Measurements from ENCODE around the gene SRC. TPM values are rescaled to one million over a fixed set of nuclear protein-coding genes. Genes with fewer than 3 reads are reported as not detected.

Gene SRC
- polyA plus RNA-seq, 1 experiment: 13.9 TPM

DNA sequence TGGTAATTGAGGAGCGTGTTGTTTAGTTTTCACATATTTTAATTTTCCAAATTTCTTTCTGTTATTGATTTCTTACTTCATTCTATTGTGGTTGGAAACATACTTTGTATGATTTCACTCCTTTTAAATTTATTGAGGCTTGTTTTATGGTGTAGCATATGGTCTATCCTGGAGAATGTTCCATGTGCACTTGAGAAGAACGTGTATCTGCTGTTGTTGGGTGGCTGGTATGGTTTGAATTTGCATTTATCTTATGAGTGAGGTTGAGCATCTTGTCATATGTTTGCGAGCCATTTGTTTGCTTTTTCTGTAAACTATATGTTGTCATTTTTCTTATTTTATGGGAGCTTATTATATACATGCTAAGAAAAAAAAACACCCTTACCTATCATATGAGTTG lies 26.5 kb downstream of the SRC start:
- ChIA-PET CTCF (interaction anchor here (0.6 kb wide), 2 partner anchors 177 to 181 kb away, joined by 3 read pairs; no protein-coding TSS in a partner anchor), POLR2A (no interaction called here)
- H3K9me3 ChIP-seq (ENCODE audit: control insufficient read depth, insufficient read depth, low read length): no peaks in the 10 kb centered on the region
- TF ChIP-seq, protein P1, sequence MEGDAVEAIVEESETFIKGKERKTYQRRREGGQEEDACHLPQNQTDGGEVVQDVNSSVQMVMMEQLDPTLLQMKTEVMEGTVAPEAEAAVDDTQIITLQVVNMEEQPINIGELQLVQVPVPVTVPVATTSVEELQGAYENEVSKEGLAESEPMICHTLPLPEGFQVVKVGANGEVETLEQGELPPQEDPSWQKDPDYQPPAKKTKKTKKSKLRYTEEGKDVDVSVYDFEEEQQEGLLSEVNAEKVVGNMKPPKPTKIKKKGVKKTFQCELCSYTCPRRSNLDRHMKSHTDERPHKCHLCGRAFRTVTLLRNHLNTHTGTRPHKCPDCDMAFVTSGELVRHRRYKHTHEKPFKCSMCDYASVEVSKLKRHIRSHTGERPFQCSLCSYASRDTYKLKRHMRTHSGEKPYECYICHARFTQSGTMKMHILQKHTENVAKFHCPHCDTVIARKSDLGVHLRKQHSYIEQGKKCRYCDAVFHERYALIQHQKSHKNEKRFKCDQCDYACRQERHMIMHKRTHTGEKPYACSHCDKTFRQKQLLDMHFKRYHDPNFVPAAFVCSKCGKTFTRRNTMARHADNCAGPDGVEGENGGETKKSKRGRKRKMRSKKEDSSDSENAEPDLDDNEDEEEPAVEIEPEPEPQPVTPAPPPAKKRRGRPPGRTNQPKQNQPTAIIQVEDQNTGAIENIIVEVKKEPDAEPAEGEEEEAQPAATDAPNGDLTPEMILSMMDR (IDR thresholded peaks at IDR 0.05; ENCODE audit: low read depth, low read length): no peak
- H3K4me3 ChIP-seq (ENCODE audit: low read depth, low read length): no peak overlapping the region
- H3K27me3 ChIP-seq (ENCODE audit: control insufficient read depth, insufficient read depth, low read length): no peaks in the 10 kb centered on the region
- no peak for DNase-seq (ENCODE audit: low read depth, low spot score)
- H3K27ac ChIP-seq (ENCODE audit: low read depth, low read length): no peak overlapping the region

DNA sequence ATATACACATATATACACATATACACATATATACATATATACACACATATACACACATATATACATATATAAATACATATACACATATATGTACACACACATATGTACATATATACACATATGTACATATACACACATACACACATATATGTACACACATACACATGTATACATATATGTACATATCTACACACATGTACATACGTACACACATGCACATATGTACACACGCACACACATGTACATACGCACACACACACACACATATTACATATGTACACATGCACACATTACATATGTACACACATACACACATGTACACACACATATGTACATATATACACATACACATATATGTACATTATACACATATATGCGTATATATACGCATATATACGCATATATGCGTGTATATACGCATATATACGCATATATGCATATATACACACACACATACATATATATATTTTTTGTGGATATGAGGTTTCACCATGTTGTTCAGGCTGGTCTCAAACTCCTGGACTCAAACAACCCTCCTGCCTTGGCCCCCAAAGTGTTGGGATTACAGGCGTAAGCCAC lies 27.2 kb downstream of the SRC start:
- TF ChIP-seq, protein P1 (IDR thresholded peaks at IDR 0.05; ENCODE audit: low read depth, low read length): no peak
- ChIA-PET CTCF (no interaction called here), POLR2A (no interaction called here)

DNA sequence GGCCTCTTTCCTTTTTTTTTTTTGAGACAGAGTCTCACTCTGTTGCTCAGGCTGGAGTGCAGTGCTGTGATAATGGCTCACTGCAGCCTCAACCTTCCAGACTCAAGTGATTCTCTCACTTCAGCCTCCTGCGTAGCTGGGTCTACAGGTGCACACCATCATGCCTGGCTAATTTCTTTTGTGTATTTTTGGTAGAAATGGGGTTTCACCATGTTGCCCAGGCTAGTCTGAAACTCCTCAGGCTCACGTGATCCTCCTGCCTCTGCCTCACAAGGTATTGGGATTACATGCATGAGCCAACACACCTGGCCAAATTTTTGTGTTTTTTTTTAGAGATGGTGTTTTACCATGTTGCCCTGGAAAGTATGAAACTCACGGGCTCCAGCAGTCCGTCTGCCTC lies 29.3 kb downstream of the SRC start:
- no peak overlapping the region for H3K4me3 ChIP-seq (ENCODE audit: low read depth, low read length)
- no peaks in the 10 kb centered on the region for H3K9me3 ChIP-seq (ENCODE audit: control insufficient read depth, insufficient read depth, low read length)
- no peak overlapping the region for H3K27ac ChIP-seq (ENCODE audit: low read depth, low read length)
- CTCF ChIA-PET: no interaction called here
- no peaks in the 10 kb centered on the region for H3K27me3 ChIP-seq (ENCODE audit: control insufficient read depth, insufficient read depth, low read length)
- no peak for DNase-seq (ENCODE audit: low read depth, low spot score)
- POLR2A ChIA-PET: no interaction called here
- TF ChIP-seq, protein P1 (IDR thresholded peaks at IDR 0.05; ENCODE audit: low read depth, low read length): no peak

More for the DNA sequence above, 27.2 kb downstream of the SRC start:
- H3K9me3 ChIP-seq (ENCODE audit: control insufficient read depth, insufficient read depth, low read length): no peaks in the 10 kb centered on the region
- no peak for DNase-seq (ENCODE audit: low read depth, low spot score)
- H3K4me3 ChIP-seq (ENCODE audit: low read depth, low read length): no peak overlapping the region
- no peaks in the 10 kb centered on the region for H3K27me3 ChIP-seq (ENCODE audit: control insufficient read depth, insufficient read depth, low read length)
- H3K27ac ChIP-seq (ENCODE audit: low read depth, low read length): no peak overlapping the region

DNA sequence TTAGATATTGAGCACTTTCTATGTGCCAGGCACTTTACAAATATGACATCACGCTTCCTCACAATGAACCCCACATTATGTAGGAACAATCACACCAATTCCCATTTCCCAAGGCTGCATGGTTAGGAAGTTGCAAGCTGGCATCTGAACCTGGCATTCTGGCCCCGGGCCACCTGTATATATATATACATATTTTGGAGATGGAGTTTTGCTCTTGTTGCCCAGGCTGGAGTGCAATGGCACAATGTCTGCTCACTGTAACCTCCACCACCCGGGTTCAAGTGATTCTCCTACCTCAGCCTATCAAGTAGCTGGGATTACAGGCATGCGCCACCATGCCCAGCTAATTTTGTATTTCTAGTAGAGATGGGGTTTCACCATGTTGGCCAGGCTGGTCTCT lies 30.4 kb downstream of the SRC start:
- POLR2A ChIA-PET: no interaction called here
- CTCF ChIA-PET: interaction anchor here (1.0 kb wide), 1 partner anchor 9 kb away, joined by 3 read pairs; no protein-coding TSS in a partner anchor
- Histone ChIP-seq H3K27ac (ENCODE audit: low read depth, low read length) (no peak overlapping the region), H3K4me3 (ENCODE audit: low read depth, low read length) (no peak overlapping the region), H3K9me3 (ENCODE audit: control insufficient read depth, insufficient read depth, low read length) (no peaks in the 10 kb centered on the region), H3K27me3 (ENCODE audit: control insufficient read depth, insufficient read depth, low read length) (no peaks in the 10 kb centered on the region)
- TF ChIP-seq, protein P1 (IDR thresholded peaks at IDR 0.05; ENCODE audit: low read depth, low read length): no peak
- DNase-seq (ENCODE audit: low read depth, low spot score): no peak

DNA sequence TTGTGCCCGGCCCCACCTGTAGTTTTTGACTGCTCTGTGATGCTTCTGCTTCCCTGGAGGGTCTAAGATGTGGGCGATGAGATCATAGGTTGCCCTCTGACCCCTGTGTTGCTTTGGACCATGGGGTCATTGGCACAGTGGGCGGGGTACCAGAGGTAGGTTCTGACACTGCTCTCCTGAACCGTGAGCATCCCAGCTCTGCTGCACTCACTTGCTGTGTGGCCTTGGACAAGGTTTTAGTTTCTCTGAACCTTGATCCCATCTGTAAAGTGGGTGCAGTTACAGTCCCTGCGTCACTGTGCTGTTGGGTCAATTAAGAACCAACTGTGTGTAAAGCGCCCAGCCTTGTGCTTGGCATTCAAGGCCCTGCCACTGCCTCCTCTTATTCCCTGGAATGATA lies 30.9 kb downstream of the SRC start:
- CTCF ChIA-PET: interaction anchor here (1.0 to 2.2 kb wide), 2 partner anchors 8 to 94 kb away, joined by 3 to 12 read pairs; no protein-coding TSS in a partner anchor
- Histone ChIP-seq H3K27me3 (ENCODE audit: control insufficient read depth, insufficient read depth, low read length) (no peaks in the 10 kb centered on the region), H3K4me3 (ENCODE audit: low read depth, low read length) (no peak overlapping the region), H3K27ac (ENCODE audit: low read depth, low read length) (no peak overlapping the region), H3K9me3 (ENCODE audit: control insufficient read depth, insufficient read depth, low read length) (no peaks in the 10 kb centered on the region)
- POLR2A ChIA-PET: no interaction called here
- TF ChIP-seq, protein P1 (IDR thresholded peaks at IDR 0.05; ENCODE audit: low read depth, low read length): no peak
- DNase-seq (ENCODE audit: low read depth, low spot score): no peak

All from AG04450 (cell line).